Activated effector memory CD4-positive, alpha-beta T cell treated with Interleukin-2 at 50 U/mL for 16 hours (primary cell): Measurements from ENCODE around the gene FYTTD1.

ENCODE experiments used
- DNase-seq: peaks from one replicate; pipeline ENCODE4 v3.0.0-alpha.2; 2020

The FYTTD1 gene

GRCh38 chr3:197794115-197794514 lies 44.4 kb downstream of the FYTTD1 start:
- no peak for DNase-seq

GRCh38 chr3:197795200-197795599 lies 45.5 kb downstream of the FYTTD1 start:
- DNase-seq: no peak

- no peak for DNase-seq
Observed at GRCh38 chr3:197796087-197796486, 46.4 kb downstream of the FYTTD1 start.

- DNase-seq: no peak
Observed at GRCh38 chr3:197798863-197799262, 49.2 kb downstream of the FYTTD1 start.

- no peak for DNase-seq
Observed at GRCh38 chr3:197800379-197800778, 50.7 kb downstream of the FYTTD1 start.

- DNase-seq: no peak
Observed at GRCh38 chr3:197801891-197802778, 52.5 kb downstream of the FYTTD1 start.

GRCh38 chr3:197802779-197803459 lies 53.2 kb downstream of the FYTTD1 start:
- no peak for DNase-seq

- no peak for DNase-seq
Observed at GRCh38 chr3:197804511-197804910, 54.8 kb downstream of the FYTTD1 start.

GRCh38 chr3:197807969-197808587 lies 58.4 kb downstream of the FYTTD1 start:
- no peak for DNase-seq

- no peak for DNase-seq
Observed at GRCh38 chr3:197809356-197810020, 59.8 kb downstream of the FYTTD1 start.

GRCh38 chr3:197810901-197811300 lies 61.2 kb downstream of the FYTTD1 start:
- no peak for DNase-seq

GRCh38 chr3:197811343-197811742 lies 61.7 kb downstream of the FYTTD1 start:
- no peak for DNase-seq

GRCh38 chr3:197814372-197814771 lies 64.7 kb downstream of the FYTTD1 start:
- DNase-seq: no peak

- no peak for DNase-seq
Observed at GRCh38 chr3:197820550-197821335, 71.1 kb downstream of the FYTTD1 start.

- DNase-seq: no peak
Observed at GRCh38 chr3:197829397-197830045, 79.8 kb downstream of the FYTTD1 start.

- DNase-seq: no peak
Observed at GRCh38 chr3:197830308-197830966, 80.8 kb downstream of the FYTTD1 start.

- no peak for DNase-seq
Observed at GRCh38 chr3:197830967-197831313, 81.3 kb downstream of the FYTTD1 start.

- DNase-seq: no peak
Observed at GRCh38 chr3:197833930-197834715, 84.4 kb downstream of the FYTTD1 start.

GRCh38 chr3:197835509-197835908 lies 85.8 kb downstream of the FYTTD1 start:
- DNase-seq: no peak

- no peak for DNase-seq
Observed at GRCh38 chr3:197836244-197836643, 86.6 kb downstream of the FYTTD1 start.
